SK-N-SH treated with all-trans-retinoic acid at 6 μM for 48 hours (cell line): ENCODE measurements around the gene TMED7.

ENCODE experiments used
- ATAC-seq: fragments of 200-7000 bp; cut with Tn5 transposase; 3 replicates; pipeline ENCODE4 v1.9.1; 2020; ENCODE audit warnings: mild to moderate bottlenecking, moderate library complexity
- ARNTL ChIP-seq: fragments of 450-650 bp; formaldehyde crosslinking; IDR thresholded peaks from 2 replicates; pipeline ENCODE4 v1.5.0; 2020; ENCODE audit warnings: low read depth, mild to moderate bottlenecking, moderate library complexity, borderline replicate concordance
- BACH2 ChIP-seq: fragments of 250-450 bp; sonication (Bioruptor Pico); IDR thresholded peaks from 2 replicates; pipeline ENCODE4 v1.9.0; 2021; ENCODE audit warnings: mild to moderate bottlenecking, borderline replicate concordance
- CSDC2 ChIP-seq: fragments of 250-450 bp; sonication (Bioruptor Pico); IDR thresholded peaks from 2 replicates; pipeline ENCODE4 v1.5.0; 2020; ENCODE audit warnings: mild to moderate bottlenecking, moderate library complexity
- ESRRG ChIP-seq: fragments of 250-450 bp; sonication (Bioruptor Pico); IDR thresholded peaks from 2 replicates; pipeline ENCODE4 v1.6.1; 2021; ENCODE audit warnings: mild to moderate bottlenecking
- GLIS3 ChIP-seq: fragments of 250-450 bp; sonication (Bioruptor Pico); IDR thresholded peaks from 2 replicates; pipeline ENCODE4 v1.5.0; 2020; ENCODE audit warnings: mild to moderate bottlenecking, moderate library complexity
- ISL1 ChIP-seq: fragments of 250-450 bp; sonication (Bioruptor Pico); IDR thresholded peaks from 2 replicates; pipeline ENCODE4 v2.1.2; 2022; ENCODE audit warnings: mild to moderate bottlenecking, moderate library complexity
- OSR1 ChIP-seq: fragments of 250-450 bp; sonication (Bioruptor Pico); IDR thresholded peaks from 2 replicates; pipeline ENCODE4 v1.8.0; 2022; ENCODE audit warnings: moderate library complexity, mild to moderate bottlenecking, inconsistent platforms
- PATZ1 ChIP-seq: fragments of 250-450 bp; sonication (Bioruptor Pico); IDR thresholded peaks from 2 replicates; pipeline ENCODE4 v1.8.0; 2020; ENCODE audit warnings: mild to moderate bottlenecking, moderate library complexity, borderline replicate concordance
- PPARA ChIP-seq: fragments of 250-450 bp; sonication (Bioruptor Pico); IDR thresholded peaks from 2 replicates; pipeline ENCODE4 v1.5.0; 2020; ENCODE audit warnings: mild to moderate bottlenecking, borderline replicate concordance
- RARB ChIP-seq: fragments of 250-450 bp; sonication (Bioruptor Pico); IDR thresholded peaks from 2 replicates; pipeline ENCODE4 v1.8.0; 2021; ENCODE audit warnings: mild to moderate bottlenecking, moderate library complexity
- SNAI2 ChIP-seq: fragments of 250-450 bp; sonication (Bioruptor Pico); IDR thresholded peaks from 2 replicates; pipeline ENCODE4 v1.5.0; 2020; ENCODE audit warnings: mild to moderate bottlenecking, moderate library complexity
- TCF4 ChIP-seq: fragments of 250-450 bp; sonication (Bioruptor Pico); IDR thresholded peaks from 2 replicates; pipeline ENCODE4 v1.8.0; 2021; ENCODE audit warnings: mild to moderate bottlenecking, moderate library complexity, borderline replicate concordance
- TOX ChIP-seq: fragments of 250-450 bp; sonication (Bioruptor Pico); IDR thresholded peaks from 2 replicates; pipeline ENCODE4 v1.8.0; 2021; ENCODE audit warnings: mild to moderate bottlenecking, moderate library complexity, borderline replicate concordance
- ZC3H10 ChIP-seq: fragments of 250-450 bp; sonication (Bioruptor Pico); IDR thresholded peaks from 2 replicates; pipeline ENCODE4 v1.5.1; 2021; ENCODE audit warnings: mild to moderate bottlenecking, moderate library complexity
- ZFP3 ChIP-seq: fragments of 250-450 bp; sonication (Bioruptor Pico); IDR thresholded peaks from 2 replicates; pipeline ENCODE4 v1.5.0; 2020; ENCODE audit warnings: mild to moderate bottlenecking, moderate library complexity
- ZFP30 ChIP-seq: fragments of 450-650 bp; formaldehyde crosslinking; IDR thresholded peaks from 2 replicates; pipeline ENCODE4 v1.5.0; 2022; ENCODE audit warnings: mild to moderate bottlenecking, moderate library complexity
- ZNF565 ChIP-seq: fragments of 450-650 bp; formaldehyde crosslinking; conservative IDR thresholded peaks from 2 replicates; pipeline ENCODE4 v1.5.0; 2020; ENCODE audit warnings: low read depth, mild to moderate bottlenecking, moderate library complexity
- ZNF70 ChIP-seq: fragments of 450-650 bp; formaldehyde crosslinking; IDR thresholded peaks from 2 replicates; pipeline ENCODE4 v1.5.0; 2020; ENCODE audit warnings: mild to moderate bottlenecking, moderate library complexity
- ZNF8 ChIP-seq: fragments of 450-650 bp; formaldehyde crosslinking; IDR thresholded peaks from 2 replicates; pipeline ENCODE4 v1.5.0; 2020; ENCODE audit warnings: mild to moderate bottlenecking, moderate library complexity
- TF ChIP-seq, protein P1 (sequence below): fragments of 250-450 bp; sonication (Bioruptor Pico); IDR thresholded peaks from 2 replicates; pipeline ENCODE4 v1.5.1; 2020; ENCODE audit warnings: low read depth, mild to moderate bottlenecking, moderate library complexity
- TF ChIP-seq, protein P2 (sequence below): fragments of 250-450 bp; sonication (Bioruptor Pico); IDR thresholded peaks from 2 replicates; pipeline ENCODE4 v1.5.0; 2020; ENCODE audit warnings: mild to moderate bottlenecking, moderate library complexity
- TF ChIP-seq, protein P3 (sequence below): fragments of 250-450 bp; sonication (Bioruptor Pico); IDR thresholded peaks from 2 replicates; pipeline ENCODE4 v1.8.0; 2021; ENCODE audit warnings: low read depth, mild to moderate bottlenecking, moderate library complexity, borderline replicate concordance

The TMED7 gene

DNA sequence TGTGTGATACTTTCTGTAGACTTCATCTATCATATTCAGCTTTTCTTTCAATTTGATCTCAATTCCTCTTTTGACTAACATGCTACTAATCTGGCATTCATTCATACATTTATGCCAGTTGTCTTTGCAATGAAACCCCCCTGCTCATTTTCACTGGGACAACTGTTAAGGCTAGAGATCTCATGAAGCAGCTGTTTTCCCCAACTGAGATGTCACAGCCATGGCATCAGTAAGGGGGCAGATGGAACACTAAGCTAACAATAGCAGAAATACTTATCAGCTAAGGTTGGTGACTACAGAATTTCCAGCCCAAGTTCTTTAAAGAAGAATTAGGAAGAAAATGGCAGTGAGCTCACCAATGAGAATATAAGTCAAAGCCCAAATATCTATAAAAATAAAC is 9.4 kb downstream of the TMED7 start (continued):
- TF ChIP-seq, protein P1, sequence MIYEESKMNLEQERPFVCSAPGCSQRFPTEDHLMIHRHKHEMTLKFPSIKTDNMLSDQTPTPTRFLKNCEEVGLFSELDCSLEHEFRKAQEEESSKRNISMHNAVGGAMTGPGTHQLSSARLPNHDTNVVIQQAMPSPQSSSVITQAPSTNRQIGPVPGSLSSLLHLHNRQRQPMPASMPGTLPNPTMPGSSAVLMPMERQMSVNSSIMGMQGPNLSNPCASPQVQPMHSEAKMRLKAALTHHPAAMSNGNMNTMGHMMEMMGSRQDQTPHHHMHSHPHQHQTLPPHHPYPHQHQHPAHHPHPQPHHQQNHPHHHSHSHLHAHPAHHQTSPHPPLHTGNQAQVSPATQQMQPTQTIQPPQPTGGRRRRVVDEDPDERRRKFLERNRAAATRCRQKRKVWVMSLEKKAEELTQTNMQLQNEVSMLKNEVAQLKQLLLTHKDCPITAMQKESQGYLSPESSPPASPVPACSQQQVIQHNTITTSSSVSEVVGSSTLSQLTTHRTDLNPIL (CRISPR knock-in tag) = no peak
- TF ChIP-seq ZNF70 (CRISPR knock-in tag) = no peak
- no peak for TF ChIP-seq BACH2 (CRISPR knock-in tag)
- no peak for TF ChIP-seq PPARA (CRISPR knock-in tag)
- TF ChIP-seq SNAI2 = no peak
- TF ChIP-seq ESRRG = no peak

GRCh38 chr5:115611873-115612272 is 14.0 kb downstream of the TMED7 start:
- no peak for TF ChIP-seq CSDC2 (CRISPR knock-in tag)
- no peak for TF ChIP-seq GLIS3 (CRISPR knock-in tag)
- TF ChIP-seq ZFP30 = no peak
- TF ChIP-seq, protein P2, sequence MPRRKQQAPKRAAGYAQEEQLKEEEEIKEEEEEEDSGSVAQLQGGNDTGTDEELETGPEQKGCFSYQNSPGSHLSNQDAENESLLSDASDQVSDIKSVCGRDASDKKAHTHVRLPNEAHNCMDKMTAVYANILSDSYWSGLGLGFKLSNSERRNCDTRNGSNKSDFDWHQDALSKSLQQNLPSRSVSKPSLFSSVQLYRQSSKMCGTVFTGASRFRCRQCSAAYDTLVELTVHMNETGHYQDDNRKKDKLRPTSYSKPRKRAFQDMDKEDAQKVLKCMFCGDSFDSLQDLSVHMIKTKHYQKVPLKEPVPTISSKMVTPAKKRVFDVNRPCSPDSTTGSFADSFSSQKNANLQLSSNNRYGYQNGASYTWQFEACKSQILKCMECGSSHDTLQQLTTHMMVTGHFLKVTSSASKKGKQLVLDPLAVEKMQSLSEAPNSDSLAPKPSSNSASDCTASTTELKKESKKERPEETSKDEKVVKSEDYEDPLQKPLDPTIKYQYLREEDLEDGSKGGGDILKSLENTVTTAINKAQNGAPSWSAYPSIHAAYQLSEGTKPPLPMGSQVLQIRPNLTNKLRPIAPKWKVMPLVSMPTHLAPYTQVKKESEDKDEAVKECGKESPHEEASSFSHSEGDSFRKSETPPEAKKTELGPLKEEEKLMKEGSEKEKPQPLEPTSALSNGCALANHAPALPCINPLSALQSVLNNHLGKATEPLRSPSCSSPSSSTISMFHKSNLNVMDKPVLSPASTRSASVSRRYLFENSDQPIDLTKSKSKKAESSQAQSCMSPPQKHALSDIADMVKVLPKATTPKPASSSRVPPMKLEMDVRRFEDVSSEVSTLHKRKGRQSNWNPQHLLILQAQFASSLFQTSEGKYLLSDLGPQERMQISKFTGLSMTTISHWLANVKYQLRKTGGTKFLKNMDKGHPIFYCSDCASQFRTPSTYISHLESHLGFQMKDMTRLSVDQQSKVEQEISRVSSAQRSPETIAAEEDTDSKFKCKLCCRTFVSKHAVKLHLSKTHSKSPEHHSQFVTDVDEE (CRISPR knock-in tag) = no peak
- TF ChIP-seq OSR1 (CRISPR knock-in tag) = no peak
- TF ChIP-seq ISL1 (CRISPR knock-in tag) = no peak
- no peak for TF ChIP-seq BACH2 (CRISPR knock-in tag)
- no peak for TF ChIP-seq ZNF565 (CRISPR knock-in tag)
- TF ChIP-seq, protein P3, sequence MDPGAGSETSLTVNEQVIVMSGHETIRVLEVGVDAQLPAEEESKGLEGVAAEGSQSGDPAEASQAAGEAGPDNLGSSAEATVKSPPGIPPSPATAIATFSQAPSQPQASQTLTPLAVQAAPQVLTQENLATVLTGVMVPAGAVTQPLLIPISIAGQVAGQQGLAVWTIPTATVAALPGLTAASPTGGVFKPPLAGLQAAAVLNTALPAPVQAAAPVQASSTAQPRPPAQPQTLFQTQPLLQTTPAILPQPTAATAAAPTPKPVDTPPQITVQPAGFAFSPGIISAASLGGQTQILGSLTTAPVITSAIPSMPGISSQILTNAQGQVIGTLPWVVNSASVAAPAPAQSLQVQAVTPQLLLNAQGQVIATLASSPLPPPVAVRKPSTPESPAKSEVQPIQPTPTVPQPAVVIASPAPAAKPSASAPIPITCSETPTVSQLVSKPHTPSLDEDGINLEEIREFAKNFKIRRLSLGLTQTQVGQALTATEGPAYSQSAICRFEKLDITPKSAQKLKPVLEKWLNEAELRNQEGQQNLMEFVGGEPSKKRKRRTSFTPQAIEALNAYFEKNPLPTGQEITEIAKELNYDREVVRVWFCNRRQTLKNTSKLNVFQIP (CRISPR knock-in tag) = no peak
- TF ChIP-seq RARB (CRISPR knock-in tag) = no peak
- no peak for ATAC-seq

DNA sequence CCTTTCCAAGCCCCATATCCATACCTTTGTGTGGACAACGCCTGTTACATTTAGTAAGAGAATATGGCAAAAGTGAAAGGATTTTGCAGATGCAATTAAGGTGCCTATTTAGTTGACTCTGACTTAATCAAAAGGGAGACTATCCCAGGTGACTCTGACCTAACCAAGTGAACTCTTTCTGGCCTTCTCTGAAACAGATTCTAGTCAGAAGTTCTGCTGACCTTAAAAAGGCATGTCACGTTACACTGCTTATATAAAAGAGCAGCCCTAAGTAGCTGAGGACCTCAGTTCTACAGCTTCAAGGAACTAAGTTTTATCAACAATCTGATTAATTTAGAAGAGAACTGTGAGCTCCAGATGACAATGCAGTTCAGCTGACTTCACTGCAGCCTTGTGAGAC is 17.9 kb downstream of the TMED7 start:
- TF ChIP-seq BACH2 (CRISPR knock-in tag) (no peak), PATZ1 (CRISPR knock-in tag) (no peak), TOX (CRISPR knock-in tag) (no peak), ZNF70 (CRISPR knock-in tag) (no peak), ESRRG (no peak), RARB (CRISPR knock-in tag) (no peak), ZC3H10 (CRISPR knock-in tag) (no peak), ZNF565 (CRISPR knock-in tag) (no peak), ZFP3 (CRISPR knock-in tag) (no peak), ZNF8 (CRISPR knock-in tag) (no peak), TCF4 (CRISPR knock-in tag) (no peak), ARNTL (no peak), PPARA (CRISPR knock-in tag) (no peak)
- TF ChIP-seq, protein P3 (CRISPR knock-in tag) = no peak
- TF ChIP-seq, protein P1 (CRISPR knock-in tag) = no peak
- TF ChIP-seq, protein P2 (CRISPR knock-in tag) = no peak
- ATAC-seq = no peak
